RWPE2 (cell line): ENCODE data around the gene MAGEL2.

Source experiments
- ATAC-seq: fragments of 200-7000 bp; cut with Tn5 transposase; 3 replicates; pipeline ENCODE4 v1.9.1; 2021; ENCODE audit warnings: low read depth
- DNase-seq: peaks from one replicate; pipeline ENCODE4 v3.0.0-alpha.2; 2020; ENCODE audit warnings: low spot score
- H3K27ac ChIP-seq: fragments of 450-650 bp; 2 replicates; pipeline ENCODE4 v1.5.1; 2017; ENCODE audit warnings: mild to moderate bottlenecking; ENCODE audit not compliant: poor library complexity, severe bottlenecking
- H3K27me3 ChIP-seq: fragments of 250-450 bp; sonication (Bioruptor Pico); 2 replicates; pipeline ENCODE4 v1.5.1; 2021; ENCODE audit warnings: mild to moderate bottlenecking, moderate library complexity; ENCODE audit not compliant: insufficient read depth, poor library complexity, severe bottlenecking
- H3K36me3 ChIP-seq: fragments of 250-450 bp; sonication (Bioruptor Pico); 2 replicates; pipeline ENCODE4 v1.5.1; 2020; ENCODE audit warnings: low read depth, mild to moderate bottlenecking, moderate library complexity
- H3K4me1 ChIP-seq: fragments of 250-450 bp; sonication (Bioruptor Pico); 2 replicates; pipeline ENCODE4 v1.5.1; 2021; ENCODE audit warnings: mild to moderate bottlenecking, moderate library complexity; ENCODE audit not compliant: insufficient read depth, poor library complexity, severe bottlenecking
- H3K4me3 ChIP-seq: fragments of 250-450 bp; sonication (Bioruptor Pico); 2 replicates; pipeline ENCODE4 v1.5.1; 2021; ENCODE audit warnings: mild to moderate bottlenecking, moderate library complexity; ENCODE audit not compliant: severe bottlenecking
- H3K9me3 ChIP-seq: fragments of 250-450 bp; sonication (Bioruptor Pico); 2 replicates; pipeline ENCODE4 v1.5.1; 2021; ENCODE audit warnings: mild to moderate bottlenecking, moderate library complexity; ENCODE audit not compliant: severe bottlenecking
- TF ChIP-seq, protein P1 (sequence below): fragments of 450-650 bp; IDR thresholded peaks from one replicate; pipeline ENCODE4 v1.5.1; 2017; ENCODE audit warnings: mild to moderate bottlenecking, moderate library complexity; ENCODE audit not compliant: poor library complexity, severe bottlenecking

The MAGEL2 gene

DNA sequence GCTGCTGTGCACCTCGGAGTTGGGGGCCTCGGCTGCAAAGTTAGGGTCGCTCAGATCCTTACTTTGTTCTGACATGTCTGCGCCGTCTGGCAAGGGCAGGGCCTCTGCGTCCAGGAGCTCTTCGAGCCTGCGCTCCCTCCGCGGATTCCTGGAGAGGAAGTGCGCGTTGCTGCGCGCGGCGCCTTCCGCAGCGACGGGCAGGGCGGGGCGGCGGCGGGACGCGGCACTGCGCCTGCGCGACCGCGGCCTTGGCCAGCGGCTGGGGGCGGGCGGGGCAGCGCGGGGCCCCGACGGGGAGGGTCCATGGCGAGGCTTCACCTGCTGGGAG, 39.4 kb upstream of the MAGEL2 start, which contains the start of gene NDN:
TSS of gene NDN (minus strand) at position 163 of the 328 bp plus-strand sequence. CDS start at position 75, 88 bp downstream.
- Histone ChIP-seq H3K9me3 (peaks cover 4% of the 10 kb centered on the region), H3K27ac (no peak within 1 kb of the TSS), H3K4me1 (no peaks in the 10 kb centered on the region), H3K36me3 (peaks cover 4% of the 10 kb centered on the region; the same call in 1 of the 2 replicates), H3K4me3 (peak within 1 kb of the TSS; percentile 51), H3K27me3 (no peaks in the 10 kb centered on the region)
- ATAC-seq: peak; percentile 73
- DNase-seq: no peak
- TF ChIP-seq, protein P1, sequence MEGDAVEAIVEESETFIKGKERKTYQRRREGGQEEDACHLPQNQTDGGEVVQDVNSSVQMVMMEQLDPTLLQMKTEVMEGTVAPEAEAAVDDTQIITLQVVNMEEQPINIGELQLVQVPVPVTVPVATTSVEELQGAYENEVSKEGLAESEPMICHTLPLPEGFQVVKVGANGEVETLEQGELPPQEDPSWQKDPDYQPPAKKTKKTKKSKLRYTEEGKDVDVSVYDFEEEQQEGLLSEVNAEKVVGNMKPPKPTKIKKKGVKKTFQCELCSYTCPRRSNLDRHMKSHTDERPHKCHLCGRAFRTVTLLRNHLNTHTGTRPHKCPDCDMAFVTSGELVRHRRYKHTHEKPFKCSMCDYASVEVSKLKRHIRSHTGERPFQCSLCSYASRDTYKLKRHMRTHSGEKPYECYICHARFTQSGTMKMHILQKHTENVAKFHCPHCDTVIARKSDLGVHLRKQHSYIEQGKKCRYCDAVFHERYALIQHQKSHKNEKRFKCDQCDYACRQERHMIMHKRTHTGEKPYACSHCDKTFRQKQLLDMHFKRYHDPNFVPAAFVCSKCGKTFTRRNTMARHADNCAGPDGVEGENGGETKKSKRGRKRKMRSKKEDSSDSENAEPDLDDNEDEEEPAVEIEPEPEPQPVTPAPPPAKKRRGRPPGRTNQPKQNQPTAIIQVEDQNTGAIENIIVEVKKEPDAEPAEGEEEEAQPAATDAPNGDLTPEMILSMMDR: no peak

DNA sequence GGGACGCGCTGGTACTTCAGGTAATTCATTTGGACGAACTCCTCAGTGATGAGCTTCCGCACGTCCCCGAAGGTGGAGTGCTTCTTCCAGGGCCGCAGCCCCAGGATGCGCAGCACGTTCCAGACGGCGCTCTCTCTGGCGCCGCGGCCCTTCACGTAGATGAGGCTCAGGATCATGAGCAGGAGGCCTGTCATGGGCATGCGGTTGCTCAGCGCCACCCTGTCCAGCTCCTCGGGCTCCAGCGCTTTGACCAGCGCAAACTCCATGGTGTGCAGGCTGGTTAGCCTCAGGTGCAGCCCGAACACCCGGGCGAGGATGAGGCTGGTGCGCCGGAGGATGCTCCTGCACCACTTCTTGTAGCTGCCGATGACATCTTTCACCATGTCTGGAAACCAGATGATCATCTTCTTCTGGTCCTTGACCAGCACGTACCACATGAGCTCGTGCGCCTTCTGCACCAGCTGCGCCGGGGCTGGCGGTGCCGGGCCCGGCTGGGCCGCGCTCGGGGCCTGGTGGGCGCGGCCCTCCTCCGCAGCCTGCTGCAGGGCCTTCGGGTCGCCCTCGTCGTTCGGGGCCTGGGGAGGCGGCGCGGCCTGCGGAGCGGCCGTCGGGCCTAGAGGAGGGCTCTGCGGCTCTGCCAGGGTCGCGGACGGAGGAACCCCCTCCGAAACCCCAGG, 38.9 kb upstream of the MAGEL2 start:
- Histone ChIP-seq H3K36me3 (peaks cover 4% of the 10 kb centered on the region; the same call in 1 of the 2 replicates), H3K27me3 (no peaks in the 10 kb centered on the region), H3K9me3 (peaks cover 4% of the 10 kb centered on the region), H3K27ac (no peak overlapping the region), H3K4me3 (peak overlapping the region; percentile 51), H3K4me1 (no peaks in the 10 kb centered on the region)
- DNase-seq: no peak
- TF ChIP-seq, protein P1: no peak
- ATAC-seq: peak; percentile 59

DNA sequence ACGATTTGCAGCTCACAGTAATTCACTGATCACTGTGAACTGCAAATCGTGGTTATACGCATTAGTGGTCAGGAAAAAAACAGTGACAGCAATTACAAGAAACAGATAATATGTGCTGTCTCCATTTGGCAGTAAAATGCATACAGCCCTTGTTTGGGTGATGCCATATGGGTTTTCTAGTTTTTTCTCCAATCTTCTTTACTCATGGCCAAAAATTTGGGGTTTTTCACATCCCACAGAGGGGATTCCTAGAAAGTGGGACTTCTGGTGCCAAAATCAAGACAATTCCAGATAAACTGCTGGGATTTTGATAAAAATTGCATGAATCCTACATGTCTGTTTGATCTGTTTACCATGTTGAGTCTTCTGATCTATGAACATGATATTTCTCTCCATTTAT, 23.8 kb upstream of the MAGEL2 start:
- no peak for DNase-seq
- ATAC-seq: no peak
- no peak overlapping the region for H3K27ac ChIP-seq
- TF ChIP-seq, protein P1: no peak
- H3K36me3 ChIP-seq: no peaks in the 10 kb centered on the region
- H3K9me3 ChIP-seq: no peaks in the 10 kb centered on the region
- peaks cover 7% of the 10 kb centered on the region for H3K27me3 ChIP-seq
- no peaks in the 10 kb centered on the region for H3K4me1 ChIP-seq
- H3K4me3 ChIP-seq: no peak overlapping the region

DNA sequence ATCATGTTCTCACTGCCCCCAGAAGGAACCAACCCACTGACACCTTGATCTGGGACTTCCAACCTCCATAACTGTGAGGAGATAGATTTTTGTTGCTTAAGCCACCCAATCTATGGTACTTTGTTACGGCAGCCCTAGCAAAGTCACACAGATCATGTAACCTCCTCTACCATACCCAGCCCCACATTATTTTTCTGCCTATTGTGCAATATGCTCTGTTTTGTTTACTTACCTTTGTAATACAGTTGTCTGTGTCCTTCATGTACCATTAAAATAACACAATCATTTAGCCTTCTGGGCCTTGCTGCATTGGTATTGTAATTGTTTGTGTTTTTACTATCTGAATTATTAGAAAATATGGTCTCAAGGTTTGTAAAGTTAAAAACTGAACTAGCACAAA, 23.3 kb upstream of the MAGEL2 start:
- no peak for ATAC-seq
- Histone ChIP-seq H3K4me1 (no peaks in the 10 kb centered on the region), H3K4me3 (no peak overlapping the region), H3K27me3 (peaks cover 7% of the 10 kb centered on the region), H3K27ac (no peak overlapping the region), H3K36me3 (no peaks in the 10 kb centered on the region), H3K9me3 (no peaks in the 10 kb centered on the region)
- no peak for DNase-seq
- TF ChIP-seq, protein P1: no peak

DNA sequence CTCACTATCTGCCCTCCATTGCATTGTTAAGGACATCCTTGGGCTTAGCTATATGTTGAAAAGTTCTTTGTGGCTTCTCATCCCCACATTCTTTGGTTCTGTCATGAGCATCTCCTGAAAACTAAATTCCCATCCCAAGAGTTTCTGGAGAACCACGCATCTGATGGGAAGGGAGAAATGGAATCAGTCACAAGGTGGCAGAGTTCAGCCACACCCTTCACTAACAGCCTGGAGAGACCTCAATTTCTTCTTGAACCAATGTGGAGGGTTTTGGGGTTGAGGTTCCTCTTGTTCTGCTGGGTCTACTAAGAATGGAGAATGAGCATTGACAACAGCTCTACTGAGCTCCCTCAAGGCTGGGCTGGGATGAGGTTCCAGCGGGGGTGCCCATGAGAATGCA, 15.6 kb upstream of the MAGEL2 start:
- Histone ChIP-seq H3K36me3 (no peaks in the 10 kb centered on the region), H3K27me3 (peaks cover 31% of the 10 kb centered on the region), H3K4me3 (no peak overlapping the region), H3K4me1 (no peaks in the 10 kb centered on the region), H3K27ac (no peak overlapping the region), H3K9me3 (no peaks in the 10 kb centered on the region)
- ATAC-seq: no peak
- TF ChIP-seq, protein P1: no peak
- DNase-seq: no peak
